ENCODE data around the gene KIF4B.

Gene KIF4B

DNA sequence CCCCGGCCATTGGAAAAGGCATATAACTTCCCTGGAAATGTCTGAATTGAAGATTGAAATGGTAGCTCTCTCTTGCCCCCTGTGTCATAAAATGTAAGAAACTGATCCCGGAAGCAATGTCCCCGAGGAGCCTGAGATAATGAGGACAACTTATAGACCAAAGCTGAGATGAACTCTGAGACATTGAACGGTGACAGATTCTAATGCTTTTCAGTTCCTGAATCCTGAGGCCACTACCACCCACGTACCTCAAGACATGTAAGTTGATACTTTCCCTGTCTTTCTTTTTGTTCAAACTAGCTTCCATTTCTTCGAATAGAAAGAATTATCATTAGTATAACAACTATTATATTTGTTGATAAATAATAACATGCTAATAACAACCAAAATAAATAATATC is 51.0 kb downstream of the KIF4B start:
- no peak for DNase-seq

DNA sequence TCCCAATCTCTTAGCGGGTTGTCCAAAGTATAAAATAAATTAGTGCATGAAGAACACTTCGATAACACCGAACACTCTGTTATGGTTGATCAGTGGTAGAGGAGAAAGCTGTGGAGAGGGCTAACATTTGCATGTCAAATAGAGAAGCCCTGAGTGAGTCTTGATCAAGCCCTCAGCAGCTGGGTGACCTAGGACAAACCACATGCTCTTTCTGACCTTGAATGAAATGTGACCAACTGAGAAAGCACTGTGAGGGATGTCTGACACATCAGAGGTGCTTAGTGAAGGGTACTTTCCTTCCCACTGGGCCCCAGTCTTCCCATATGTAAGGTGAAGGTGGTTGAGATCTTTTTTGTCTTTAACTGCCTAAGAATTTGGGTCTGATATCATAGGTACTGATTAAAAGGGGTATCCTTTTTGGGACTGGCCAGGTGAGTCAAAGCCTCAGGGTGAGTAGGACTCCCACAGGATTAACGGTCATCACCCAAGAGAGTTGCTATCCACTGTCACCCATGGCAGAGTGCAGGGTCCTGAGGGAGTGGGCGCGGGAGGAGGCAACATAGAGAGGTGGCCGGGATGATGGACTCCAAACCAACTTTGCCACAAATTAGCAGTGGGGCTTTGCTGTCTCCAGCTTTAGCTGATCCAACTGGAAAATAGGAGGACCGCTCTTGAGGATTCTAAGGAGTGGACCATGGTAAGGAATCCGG is 53.5 kb downstream of the KIF4B start:
- DNase-seq = no peak

Data from NCI-H2081 (cell line).